ENCODE results near the gene WDR49. TPM values are rescaled to one million over a fixed set of nuclear protein-coding genes. Genes with fewer than 3 reads are reported as not detected.

The WDR49 gene
- total and polyA plus RNA-seq, 7 donors = 0.06 to 2.5 (median 0.81) TPM; not detected in 2

- H3K4me3 ChIP-seq = no peak overlapping the region
- no peak overlapping the region for H3K27ac ChIP-seq
- H3K9me3 ChIP-seq = peaks cover 0 to 10% (median 4%) of the 10 kb centered on the region in 4 donors
- DNase-seq = no peak
- no peaks in the 10 kb centered on the region for H3K27me3 ChIP-seq
- H3K36me3 ChIP-seq = peaks cover 0 to 40% (median 12%) of the 10 kb centered on the region in 4 donors
- intact Hi-C loops (cut with DNase I) = no loop called here
- 91 to 92% methylated on average over 4 of the region's 4 CpGs for WGBS, 2 donors
- H3K4me1 ChIP-seq = no peaks in the 10 kb centered on the region
- no peak for TF ChIP-seq POLR2A (IDR thresholded peaks at IDR 0.05)
- no peak for TF ChIP-seq CTCF (IDR thresholded peaks at IDR 0.05)
- TF ChIP-seq POLR2AphosphoS5 (IDR thresholded peaks at IDR 0.05) = no peak
- TF ChIP-seq EP300 (IDR thresholded peaks at IDR 0.05) = no peak
Observed at GRCh38 chr3:167671878-167672427, 18.2 kb upstream of the WDR49 start.

DNA sequence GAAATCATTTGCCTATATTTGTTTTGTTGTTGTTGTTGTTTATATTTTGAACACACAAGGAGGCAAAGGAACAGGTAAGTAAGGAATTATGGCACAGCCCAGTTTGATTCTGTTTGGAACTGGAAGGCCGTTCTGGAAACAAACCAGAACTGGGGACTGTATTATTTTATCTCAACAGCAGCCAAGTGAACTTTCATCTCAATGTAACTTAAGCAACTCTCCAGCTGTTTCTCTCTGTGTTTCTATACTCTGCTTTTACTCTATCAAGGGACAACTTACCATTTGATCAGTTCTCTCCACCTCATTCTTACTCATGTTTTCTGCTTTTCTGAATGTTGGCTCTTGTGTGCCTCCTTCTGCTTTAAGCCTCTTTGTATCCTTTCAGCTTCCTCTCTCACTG, 16.0 kb upstream of the WDR49 start:
- no peak overlapping the region for H3K4me3 ChIP-seq
- H3K9me3 ChIP-seq = peaks cover 0 to 1% (median 0%) of the 10 kb centered on the region in 4 donors
- intact Hi-C loops (cut with DNase I) = no loop called here
- H3K27me3 ChIP-seq = no peaks in the 10 kb centered on the region
- DNase-seq = no peak
- H3K4me1 ChIP-seq = no peaks in the 10 kb centered on the region
- TF ChIP-seq EP300 (IDR thresholded peaks at IDR 0.05) = no peak
- TF ChIP-seq CTCF (IDR thresholded peaks at IDR 0.05) = no peak
- no peak for TF ChIP-seq POLR2A (IDR thresholded peaks at IDR 0.05)
- no peak for TF ChIP-seq POLR2AphosphoS5 (IDR thresholded peaks at IDR 0.05)
- 28 to 84% methylated on average over 1 of the region's 1 CpG for WGBS, 2 donors
- H3K36me3 ChIP-seq = peaks cover 0 to 18% (median 2%) of the 10 kb centered on the region in 4 donors
- no peak overlapping the region for H3K27ac ChIP-seq

GRCh38 chr3:167668651-167669050, 14.9 kb upstream of the WDR49 start:
- no peaks in the 10 kb centered on the region for H3K27me3 ChIP-seq
- no peak for DNase-seq
- H3K27ac ChIP-seq = no peak overlapping the region
- H3K4me1 ChIP-seq = no peaks in the 10 kb centered on the region
- no peaks in the 10 kb centered on the region for H3K9me3 ChIP-seq
- no peak overlapping the region for H3K4me3 ChIP-seq
- 88 to 92% methylated on average over 1 of the region's 1 CpG for WGBS, 2 donors
- intact Hi-C loops (cut with DNase I) = no loop called here
- TF ChIP-seq POLR2A (IDR thresholded peaks at IDR 0.05) = no peak
- no peak for TF ChIP-seq EP300 (IDR thresholded peaks at IDR 0.05)
- no peak for TF ChIP-seq CTCF (IDR thresholded peaks at IDR 0.05)
- no peak for TF ChIP-seq POLR2AphosphoS5 (IDR thresholded peaks at IDR 0.05)
- H3K36me3 ChIP-seq = peaks cover 0 to 9% (median 0%) of the 10 kb centered on the region in 4 donors

GRCh38 chr3:167666563-167666962, 12.8 kb upstream of the WDR49 start:
- H3K36me3 ChIP-seq = no peaks in the 10 kb centered on the region
- intact Hi-C loops (cut with DNase I) = no loop called here
- 80 to 86% methylated on average over 2 of the region's 2 CpGs for WGBS, 2 donors
- no peaks in the 10 kb centered on the region for H3K9me3 ChIP-seq
- no peak overlapping the region for H3K4me3 ChIP-seq
- H3K27me3 ChIP-seq = no peaks in the 10 kb centered on the region
- DNase-seq = no peak
- H3K27ac ChIP-seq = no peak overlapping the region
- no peak for TF ChIP-seq CTCF (IDR thresholded peaks at IDR 0.05)
- no peak for TF ChIP-seq POLR2A (IDR thresholded peaks at IDR 0.05)
- TF ChIP-seq EP300 (IDR thresholded peaks at IDR 0.05) = no peak
- TF ChIP-seq POLR2AphosphoS5 (IDR thresholded peaks at IDR 0.05) = no peak
- H3K4me1 ChIP-seq = no peaks in the 10 kb centered on the region

GRCh38 chr3:167662919-167663400, 9.2 kb upstream of the WDR49 start:
- 88 to 92% methylated on average over 5 of the region's 5 CpGs for WGBS, 2 donors
- Histone ChIP-seq H3K4me1 (no peaks in the 10 kb centered on the region), H3K27ac (no peak overlapping the region), H3K4me3 (no peak overlapping the region), H3K27me3 (no peaks in the 10 kb centered on the region), H3K9me3 (no peaks in the 10 kb centered on the region), H3K36me3 (no peaks in the 10 kb centered on the region)
- DNase-seq = no peak
- intact Hi-C loops (cut with DNase I) = no loop called here
- TF ChIP-seq CTCF (IDR thresholded peaks at IDR 0.05) (no peak), EP300 (IDR thresholded peaks at IDR 0.05) (no peak), POLR2AphosphoS5 (IDR thresholded peaks at IDR 0.05) (no peak), POLR2A (IDR thresholded peaks at IDR 0.05) (no peak)
